HUES6 (cell line): ENCODE data around the gene RNF20.

ENCODE experiments used
- H3K27ac ChIP-seq: 2 replicates; pipeline ENCODE4 v1.7.0; 2013; ENCODE audit warnings: low read depth, mild to moderate bottlenecking, low read length, inconsistent platforms
- H3K27me3 ChIP-seq: 2 replicates; pipeline ENCODE4 v1.6.1; 2013; ENCODE audit warnings: low read length; ENCODE audit not compliant: control insufficient read depth, insufficient read depth
- H3K36me3 ChIP-seq: 2 replicates; pipeline ENCODE4 v1.6.1; 2013; ENCODE audit warnings: low read length; ENCODE audit not compliant: control insufficient read depth, insufficient read depth
- H3K4me1 ChIP-seq: 2 replicates; pipeline ENCODE4 v1.6.1; 2013; ENCODE audit warnings: low read length; ENCODE audit not compliant: control insufficient read depth, insufficient read depth
- H3K4me3 ChIP-seq: 2 replicates; pipeline ENCODE4 v1.5.1; 2013; ENCODE audit warnings: low read depth, low read length
- H3K9ac ChIP-seq: one replicate; pipeline ENCODE4 v1.6.1; 2013; ENCODE audit warnings: mild to moderate bottlenecking, low read length
- H3K9me3 ChIP-seq: 2 replicates; pipeline ENCODE4 v1.6.1; 2013; ENCODE audit warnings: low read depth, low read length; ENCODE audit not compliant: control insufficient read depth, insufficient read depth

Gene RNF20, protein sequence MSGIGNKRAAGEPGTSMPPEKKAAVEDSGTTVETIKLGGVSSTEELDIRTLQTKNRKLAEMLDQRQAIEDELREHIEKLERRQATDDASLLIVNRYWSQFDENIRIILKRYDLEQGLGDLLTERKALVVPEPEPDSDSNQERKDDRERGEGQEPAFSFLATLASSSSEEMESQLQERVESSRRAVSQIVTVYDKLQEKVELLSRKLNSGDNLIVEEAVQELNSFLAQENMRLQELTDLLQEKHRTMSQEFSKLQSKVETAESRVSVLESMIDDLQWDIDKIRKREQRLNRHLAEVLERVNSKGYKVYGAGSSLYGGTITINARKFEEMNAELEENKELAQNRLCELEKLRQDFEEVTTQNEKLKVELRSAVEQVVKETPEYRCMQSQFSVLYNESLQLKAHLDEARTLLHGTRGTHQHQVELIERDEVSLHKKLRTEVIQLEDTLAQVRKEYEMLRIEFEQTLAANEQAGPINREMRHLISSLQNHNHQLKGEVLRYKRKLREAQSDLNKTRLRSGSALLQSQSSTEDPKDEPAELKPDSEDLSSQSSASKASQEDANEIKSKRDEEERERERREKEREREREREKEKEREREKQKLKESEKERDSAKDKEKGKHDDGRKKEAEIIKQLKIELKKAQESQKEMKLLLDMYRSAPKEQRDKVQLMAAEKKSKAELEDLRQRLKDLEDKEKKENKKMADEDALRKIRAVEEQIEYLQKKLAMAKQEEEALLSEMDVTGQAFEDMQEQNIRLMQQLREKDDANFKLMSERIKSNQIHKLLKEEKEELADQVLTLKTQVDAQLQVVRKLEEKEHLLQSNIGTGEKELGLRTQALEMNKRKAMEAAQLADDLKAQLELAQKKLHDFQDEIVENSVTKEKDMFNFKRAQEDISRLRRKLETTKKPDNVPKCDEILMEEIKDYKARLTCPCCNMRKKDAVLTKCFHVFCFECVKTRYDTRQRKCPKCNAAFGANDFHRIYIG

DNA sequence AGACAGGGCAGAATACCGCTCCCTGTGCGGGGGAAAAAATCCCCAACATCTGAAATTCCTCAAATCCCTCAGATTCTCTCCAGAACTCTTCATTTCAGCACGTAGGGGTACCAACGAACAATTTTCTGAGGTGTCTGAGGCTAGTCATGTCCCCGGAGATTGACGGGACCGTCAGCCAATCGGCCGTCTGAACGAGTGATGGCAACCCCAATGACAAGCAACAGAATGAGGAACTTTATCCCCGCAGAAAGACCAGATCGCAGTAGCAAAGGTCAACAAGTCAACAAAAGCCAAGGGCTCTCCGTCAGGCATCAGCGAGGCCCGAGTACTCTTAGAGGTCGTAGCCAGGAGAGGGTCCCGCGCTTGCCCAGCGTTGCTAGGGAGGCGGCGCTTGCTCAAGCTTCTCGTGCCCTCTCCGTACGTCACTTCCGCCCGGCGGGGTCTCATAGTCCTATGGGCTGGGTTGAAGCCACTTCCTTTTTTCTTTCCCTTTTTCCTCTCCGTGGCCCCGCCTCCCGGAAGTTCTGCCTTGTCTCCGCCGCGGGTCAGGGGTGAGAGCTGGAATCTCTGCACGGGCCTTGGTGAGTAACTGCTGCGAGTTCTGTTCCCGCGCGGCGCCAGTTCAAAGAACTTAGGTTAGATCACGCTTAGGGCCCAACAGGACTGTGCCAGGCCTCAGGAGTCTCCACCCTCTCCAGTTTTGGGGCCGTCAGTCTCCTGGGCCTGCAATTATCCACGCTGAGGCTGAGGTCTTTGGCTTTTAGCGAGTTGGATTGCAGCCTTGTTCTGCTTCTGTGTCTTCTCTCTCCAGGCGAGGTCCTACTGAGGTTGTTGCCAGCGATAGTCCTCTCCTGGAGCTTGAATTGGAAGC is at the start of gene RNF20:
RNF20 (plus strand) TSS at position 520 of the 871 bp plus-strand sequence. CDS start 1,571 bp downstream, outside the sequence.
- no peaks in the 10 kb centered on the region for H3K9me3 ChIP-seq
- H3K27ac ChIP-seq = peak within 1 kb of the TSS; percentile 84
- no peaks in the 10 kb centered on the region for H3K27me3 ChIP-seq
- H3K4me1 ChIP-seq = peaks cover 3% of the 10 kb centered on the region; the same call in 1 of the 2 replicates
- peaks cover 31% of the 10 kb centered on the region for H3K36me3 ChIP-seq
- peak within 1 kb of the TSS; percentile 88 for H3K4me3 ChIP-seq
- peak within 1 kb of the TSS; percentile 87 for H3K9ac ChIP-seq

- peaks cover 16% of the 10 kb centered on the region for H3K27me3 ChIP-seq
- H3K9ac ChIP-seq = no peak overlapping the region
- H3K9me3 ChIP-seq = no peaks in the 10 kb centered on the region
- no peak overlapping the region for H3K27ac ChIP-seq
- no peak overlapping the region for H3K4me3 ChIP-seq
- peaks cover 10% of the 10 kb centered on the region for H3K4me1 ChIP-seq
- H3K36me3 ChIP-seq = no peaks in the 10 kb centered on the region
These were observed 49.6 kb upstream of the RNF20 start for GRCh38 chr9:101484046-101484445.

DNA sequence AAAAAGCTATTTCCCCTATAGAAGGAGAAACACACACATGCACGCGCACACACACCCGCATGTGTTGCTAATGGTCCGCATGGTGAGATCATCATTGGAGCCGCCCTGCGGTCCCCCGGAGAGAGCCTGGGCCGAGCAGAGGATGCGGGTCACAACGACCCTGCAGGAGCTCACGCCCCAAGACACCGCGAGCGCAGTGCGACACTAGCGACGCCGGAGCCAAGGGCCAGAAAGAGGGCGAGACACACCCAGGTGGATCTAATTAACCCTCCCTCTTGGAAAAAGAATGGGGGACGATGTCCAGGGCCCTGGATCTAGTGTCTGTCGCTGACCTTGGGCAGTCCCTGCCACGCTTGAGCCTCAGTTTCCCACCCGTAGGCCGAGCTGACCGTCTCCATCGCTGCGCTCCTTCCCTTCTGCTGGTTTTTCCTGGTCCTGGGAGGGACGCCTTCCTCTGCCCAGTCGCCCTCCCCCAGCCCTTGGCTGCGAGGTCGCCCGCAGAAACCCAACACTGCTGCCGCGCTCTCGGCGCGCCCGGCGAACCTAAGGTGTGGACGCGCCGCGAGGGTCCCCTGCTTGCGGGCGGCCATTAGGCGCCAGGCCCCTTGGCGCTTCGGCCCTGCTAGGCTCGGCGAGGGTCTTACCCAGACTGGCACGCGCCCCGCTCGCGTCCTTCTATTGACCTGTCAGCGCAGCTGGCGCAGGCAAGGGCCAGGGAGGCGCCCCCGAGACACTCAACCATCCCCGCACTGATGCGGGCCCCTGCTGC is 47.5 kb upstream of the RNF20 start:
- H3K9me3 ChIP-seq = no peaks in the 10 kb centered on the region
- no peaks in the 10 kb centered on the region for H3K36me3 ChIP-seq
- peaks cover 16% of the 10 kb centered on the region for H3K27me3 ChIP-seq
- peak overlapping the region; percentile 80 for H3K4me3 ChIP-seq
- H3K9ac ChIP-seq = peak overlapping the region; percentile 82
- no peak overlapping the region; the same call in 1 of the 2 replicates for H3K27ac ChIP-seq
- peaks cover 5% of the 10 kb centered on the region; the same call in 1 of the 2 replicates for H3K4me1 ChIP-seq

GRCh38 chr9:101486693-101487442 is 46.8 kb upstream of the RNF20 start:
- Histone ChIP-seq H3K4me3 (peak overlapping the region; percentile 80), H3K36me3 (no peaks in the 10 kb centered on the region), H3K9ac (peak overlapping the region; percentile 82), H3K27ac (peak overlapping the region; percentile 50; the same call in 1 of the 2 replicates), H3K4me1 (peaks cover 5% of the 10 kb centered on the region; the same call in 1 of the 2 replicates), H3K9me3 (no peaks in the 10 kb centered on the region), H3K27me3 (peaks cover 16% of the 10 kb centered on the region)

DNA sequence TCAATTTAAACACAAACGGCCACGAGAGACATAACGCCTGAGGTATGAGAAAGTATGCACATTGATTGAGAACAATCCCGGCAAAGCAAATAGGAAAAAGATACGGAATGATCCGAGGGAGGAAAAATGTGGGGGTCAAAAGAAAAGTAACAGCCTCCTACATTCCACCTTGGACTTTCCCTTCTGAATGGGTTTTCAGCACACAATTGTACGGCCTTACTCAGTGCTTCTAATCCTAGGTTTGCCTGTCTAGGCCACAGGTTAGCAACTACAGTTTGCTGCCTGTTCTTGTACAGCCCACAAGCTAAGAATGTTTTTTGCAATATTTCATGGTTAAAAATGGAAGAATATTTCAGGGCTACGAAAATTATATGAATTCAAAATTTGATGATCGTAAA is 46.2 kb upstream of the RNF20 start:
- Histone ChIP-seq H3K4me1 (peaks cover 5% of the 10 kb centered on the region; the same call in 1 of the 2 replicates), H3K9me3 (no peaks in the 10 kb centered on the region), H3K9ac (peak overlapping the region; percentile 82), H3K27ac (no peak overlapping the region), H3K27me3 (peaks cover 16% of the 10 kb centered on the region), H3K36me3 (no peaks in the 10 kb centered on the region), H3K4me3 (peak overlapping the region; percentile 80)

GRCh38 chr9:101495810-101496209 is 37.8 kb upstream of the RNF20 start:
- no peak overlapping the region for H3K9ac ChIP-seq
- H3K36me3 ChIP-seq = no peaks in the 10 kb centered on the region
- H3K4me3 ChIP-seq = no peak overlapping the region
- H3K27ac ChIP-seq = no peak overlapping the region
- no peaks in the 10 kb centered on the region for H3K4me1 ChIP-seq
- no peaks in the 10 kb centered on the region for H3K9me3 ChIP-seq
- H3K27me3 ChIP-seq = no peaks in the 10 kb centered on the region

- H3K27me3 ChIP-seq = no peaks in the 10 kb centered on the region
- H3K9me3 ChIP-seq = no peaks in the 10 kb centered on the region
- H3K9ac ChIP-seq = no peak overlapping the region
- H3K4me3 ChIP-seq = no peak overlapping the region
- H3K4me1 ChIP-seq = no peaks in the 10 kb centered on the region
- H3K27ac ChIP-seq = no peak overlapping the region
- no peaks in the 10 kb centered on the region for H3K36me3 ChIP-seq
These were observed 35.3 kb upstream of the RNF20 start for GRCh38 chr9:101498323-101498722.

DNA sequence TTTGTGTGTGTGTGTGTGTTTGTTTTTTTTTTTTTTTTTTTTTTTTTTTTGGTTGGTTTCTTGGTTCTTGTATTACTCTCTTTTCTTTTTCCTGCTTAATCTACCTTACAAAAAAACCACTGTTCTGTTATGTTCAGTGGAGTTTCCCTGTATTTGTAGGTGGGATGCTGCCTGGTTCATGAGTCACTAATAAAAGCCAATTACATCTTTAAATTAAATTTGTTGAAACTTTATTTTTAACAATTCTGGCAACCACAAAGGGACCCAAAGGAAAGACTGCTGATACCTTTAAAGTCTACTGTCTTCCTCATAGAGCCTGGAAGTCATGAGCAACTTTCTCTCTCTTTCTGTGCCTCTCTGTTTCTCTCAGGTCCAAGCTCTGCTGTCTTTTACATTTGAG is 29.5 kb upstream of the RNF20 start:
- Histone ChIP-seq H3K27ac (no peak overlapping the region), H3K27me3 (no peaks in the 10 kb centered on the region), H3K4me3 (no peak overlapping the region), H3K9me3 (no peaks in the 10 kb centered on the region), H3K9ac (no peak overlapping the region), H3K36me3 (no peaks in the 10 kb centered on the region), H3K4me1 (no peaks in the 10 kb centered on the region)

- H3K9ac ChIP-seq = no peak overlapping the region
- no peak overlapping the region for H3K4me3 ChIP-seq
- H3K4me1 ChIP-seq = peaks cover 18% of the 10 kb centered on the region
- H3K36me3 ChIP-seq = no peaks in the 10 kb centered on the region
- H3K27ac ChIP-seq = no peak overlapping the region
- H3K27me3 ChIP-seq = no peaks in the 10 kb centered on the region
- H3K9me3 ChIP-seq = no peaks in the 10 kb centered on the region
These were observed 25.4 kb upstream of the RNF20 start for GRCh38 chr9:101508211-101508610.
